Measurements from ENCODE around the gene EIF5A2.
"Not testable (repeated sequence)": the region's sequence is repeated elsewhere in the genome, so short reads cannot be mapped to it uniquely, and the experiment has no call there.

The EIF5A2 gene

GRCh38 chr3:170896781-170897180 is 11.7 kb downstream of the EIF5A2 start:
- DNase-seq (ENCODE audit: low spot score): no peak

- not testable (repeated sequence) for DNase-seq (ENCODE audit: low spot score)
Measured at GRCh38 chr3:170896333-170896732, 12.1 kb downstream of the EIF5A2 start.

- no peak for DNase-seq (ENCODE audit: low spot score)
Measured at GRCh38 chr3:170893895-170894294, 14.5 kb downstream of the EIF5A2 start.

GRCh38 chr3:170889630-170890029 is 18.8 kb downstream of the EIF5A2 start:
- DNase-seq (ENCODE audit: low spot score): no peak

- no peak for DNase-seq (ENCODE audit: low spot score)
Measured at GRCh38 chr3:170889132-170889531, 19.3 kb downstream of the EIF5A2 start.

DNA sequence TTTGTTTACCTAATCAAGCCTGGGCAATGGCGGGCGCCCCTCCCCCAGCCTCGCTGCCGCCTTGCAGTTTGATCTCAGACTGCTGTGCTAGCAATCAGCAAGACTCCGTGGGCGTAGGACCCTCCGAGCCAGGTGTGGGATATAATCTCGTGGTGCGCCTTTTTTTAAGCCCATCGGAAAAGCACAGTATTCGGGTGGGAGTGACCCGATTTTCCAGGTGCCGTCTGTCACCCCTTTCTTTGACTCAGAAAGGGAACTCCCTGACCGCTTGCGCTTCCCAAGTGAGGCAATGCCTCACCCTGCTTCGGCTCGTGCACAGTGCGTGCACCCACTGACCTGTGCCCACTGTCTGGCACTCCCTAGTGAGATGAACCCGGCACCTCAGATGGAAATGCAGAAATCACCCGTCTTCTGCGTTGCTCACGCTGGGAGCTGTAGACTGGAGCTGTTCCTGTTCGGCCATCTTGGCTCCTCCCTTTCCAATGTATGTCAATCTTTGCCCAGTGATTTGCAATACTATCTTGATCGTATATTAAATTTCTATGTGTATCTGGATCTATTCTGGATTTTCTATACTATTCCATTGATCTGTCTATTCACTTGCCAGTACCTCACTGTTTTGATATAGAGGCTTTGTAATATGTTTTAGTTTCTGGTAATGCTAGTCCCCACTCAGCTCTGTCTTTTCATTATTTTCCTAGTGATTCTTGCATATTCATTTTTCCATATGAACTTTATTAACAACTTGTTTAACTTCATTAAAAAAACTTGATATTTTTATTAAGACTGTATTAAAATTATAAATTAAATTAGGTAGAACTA is 24.1 kb downstream of the EIF5A2 start:
- DNase-seq (ENCODE audit: low spot score): not testable (repeated sequence)

DNA sequence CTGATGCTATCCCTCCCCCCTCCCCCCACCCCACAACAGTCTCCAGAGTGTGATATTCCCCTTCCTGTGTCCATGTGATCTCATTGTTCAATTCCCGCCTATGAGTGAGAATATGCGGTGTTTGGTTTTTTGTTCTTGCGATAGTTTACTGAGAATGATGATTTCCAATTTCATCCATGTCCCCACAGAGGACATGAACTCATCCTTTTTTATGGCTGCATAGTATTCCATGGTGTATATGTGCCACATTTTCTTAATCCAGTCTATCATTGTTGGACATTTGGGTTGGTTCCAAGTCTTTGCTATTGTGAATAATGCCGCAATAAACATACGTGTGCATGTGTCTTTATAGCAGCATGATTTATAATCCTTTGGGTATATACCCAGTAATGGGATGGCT is 29.7 kb downstream of the EIF5A2 start:
- DNase-seq (ENCODE audit: low spot score): not testable (repeated sequence)

DNA sequence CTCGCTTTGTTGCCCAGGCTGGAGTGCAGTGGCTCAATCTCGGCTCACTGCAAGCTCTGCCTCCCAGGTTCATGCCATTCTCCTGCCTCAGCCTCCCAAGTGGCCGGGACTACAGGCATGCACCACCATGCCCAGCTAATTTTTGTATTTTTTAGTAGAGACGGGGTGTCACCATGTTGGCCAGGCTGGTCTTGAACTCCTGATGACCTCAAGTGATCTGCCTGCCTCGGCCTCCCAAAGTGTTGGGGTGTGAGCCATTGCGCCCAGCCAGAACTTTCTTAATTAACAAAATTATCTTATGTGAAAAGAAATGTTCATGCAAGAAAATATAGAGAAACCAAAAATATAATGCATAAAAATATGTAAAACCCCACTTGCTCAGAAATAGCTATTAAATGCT is 31.1 kb downstream of the EIF5A2 start:
- DNase-seq (ENCODE audit: low spot score): not testable (repeated sequence)

- DNase-seq (ENCODE audit: low spot score): no peak
Measured at GRCh38 chr3:170876537-170876936, 31.9 kb downstream of the EIF5A2 start.

DNA sequence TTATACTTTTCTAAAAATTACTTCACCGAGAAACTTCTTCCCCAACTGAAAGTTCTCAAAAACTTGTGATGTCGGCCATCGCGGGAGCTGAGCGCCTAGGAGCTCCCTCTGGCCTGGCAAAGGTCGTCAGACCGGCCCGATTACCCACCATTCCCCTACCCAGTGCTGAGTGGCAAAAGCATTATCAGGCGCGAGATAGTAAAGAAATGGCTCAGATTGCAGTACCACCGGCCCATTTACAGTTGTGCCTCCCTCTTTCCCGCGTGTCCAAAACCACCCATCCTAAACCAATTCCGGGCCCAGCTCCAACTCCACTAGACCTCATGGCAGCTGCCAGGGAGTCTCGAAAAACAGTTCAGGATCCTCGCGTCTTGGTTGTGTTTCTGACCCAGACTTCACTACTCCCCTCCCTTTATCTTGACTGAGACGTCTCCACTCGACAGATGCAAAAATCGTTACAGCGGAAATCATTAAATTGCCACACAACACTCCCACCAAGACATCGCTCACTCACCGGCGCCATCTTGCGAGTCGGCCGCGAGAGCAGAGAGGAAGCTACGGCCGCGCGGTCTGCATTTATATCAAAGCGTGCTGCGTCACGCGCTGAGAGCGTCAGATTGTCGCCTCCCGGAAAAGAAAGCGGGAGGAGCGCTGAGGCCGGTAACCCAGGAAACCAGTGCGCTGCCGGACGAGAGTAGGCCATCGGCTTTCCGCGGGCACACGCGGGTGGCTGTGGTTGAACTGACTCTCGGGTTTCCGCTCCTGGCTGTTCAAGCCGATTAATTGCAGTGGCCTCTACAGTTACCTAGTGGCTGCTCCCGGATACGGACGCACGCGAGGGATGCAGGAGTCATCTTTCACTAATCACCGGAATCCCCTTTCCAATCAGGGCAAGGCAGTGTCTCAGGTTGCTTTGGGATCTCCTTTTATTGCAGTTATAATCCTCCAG is 38.5 kb downstream of the EIF5A2 start, which contains the start of gene RPL22L1:
TSS of gene RPL22L1 (minus strand) at position 551 of the 949 bp plus-strand sequence. CDS start at position 523, 28 bp downstream.
- DNase-seq (ENCODE audit: low spot score): peak; percentile 61

DNA sequence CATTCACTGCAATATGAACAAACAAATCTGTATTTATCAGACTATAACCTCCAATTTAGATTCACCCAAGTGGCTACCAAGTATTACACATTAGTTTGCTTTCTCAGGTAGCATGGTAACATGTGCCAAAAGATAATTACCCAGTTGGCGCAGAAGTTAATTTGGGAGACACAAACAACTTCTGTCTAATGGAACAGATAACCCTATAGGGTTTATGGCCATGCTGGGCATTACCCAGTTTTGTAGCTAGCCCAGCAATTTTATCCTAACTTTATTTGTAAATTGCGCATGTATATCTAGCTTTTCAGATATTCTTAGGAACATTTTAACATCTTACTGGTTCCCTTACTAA is 39.2 kb downstream of the EIF5A2 start:
- DNase-seq (ENCODE audit: low spot score): no peak

DNA sequence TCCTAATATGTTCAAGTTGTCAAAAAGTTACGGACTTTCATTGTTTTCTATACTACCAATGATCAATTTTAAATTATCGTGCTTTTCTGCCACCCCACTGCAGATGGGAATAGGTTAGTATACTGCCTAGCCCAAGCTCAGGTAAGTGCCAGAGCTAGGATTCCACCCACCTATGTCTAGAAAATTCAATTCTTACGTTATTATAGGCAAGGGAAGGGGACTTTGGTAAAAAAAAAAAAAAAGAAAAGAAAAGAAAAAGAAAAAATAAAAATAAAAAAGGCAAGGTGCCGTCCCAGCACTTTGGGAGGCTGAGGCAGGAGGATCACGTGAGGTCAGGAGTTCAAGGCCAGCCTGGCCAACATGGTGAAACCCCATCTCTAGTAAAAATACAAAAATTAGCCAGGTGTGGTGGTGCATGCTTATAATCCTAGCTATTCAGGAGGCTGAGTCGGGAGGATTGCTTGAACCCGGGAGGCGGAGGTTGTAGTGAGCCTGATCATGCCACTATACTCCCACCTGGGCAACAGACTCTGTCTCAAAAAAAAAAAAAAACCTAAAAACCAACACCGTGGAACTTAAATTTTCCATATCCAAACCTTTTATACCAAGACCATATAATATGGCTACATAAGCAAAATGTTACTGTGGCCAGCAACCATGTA is 39.7 kb downstream of the EIF5A2 start:
- no peak for DNase-seq (ENCODE audit: low spot score)

GRCh38 chr3:170867143-170867937 is 41.1 kb downstream of the EIF5A2 start:
- DNase-seq (ENCODE audit: low spot score): no peak

DNA sequence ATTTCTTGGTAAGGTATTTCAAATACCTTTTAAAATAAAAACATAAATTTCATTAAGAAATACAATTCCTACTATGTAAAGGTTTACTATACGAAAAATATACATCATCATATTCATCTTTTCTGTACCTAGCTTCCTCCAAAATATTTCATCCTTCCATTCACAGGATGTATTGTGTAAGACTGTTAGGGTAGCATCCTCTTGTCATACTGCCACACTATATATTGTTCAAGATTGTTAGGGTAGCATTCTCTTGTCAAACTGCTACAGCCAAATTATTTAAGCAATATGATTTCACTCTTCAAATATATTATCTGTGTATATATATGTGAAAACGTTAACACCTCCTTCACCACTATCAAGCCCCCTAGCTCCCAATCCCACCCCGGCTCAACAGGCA is 41.9 kb downstream of the EIF5A2 start:
- no peak for DNase-seq (ENCODE audit: low spot score)

DNA sequence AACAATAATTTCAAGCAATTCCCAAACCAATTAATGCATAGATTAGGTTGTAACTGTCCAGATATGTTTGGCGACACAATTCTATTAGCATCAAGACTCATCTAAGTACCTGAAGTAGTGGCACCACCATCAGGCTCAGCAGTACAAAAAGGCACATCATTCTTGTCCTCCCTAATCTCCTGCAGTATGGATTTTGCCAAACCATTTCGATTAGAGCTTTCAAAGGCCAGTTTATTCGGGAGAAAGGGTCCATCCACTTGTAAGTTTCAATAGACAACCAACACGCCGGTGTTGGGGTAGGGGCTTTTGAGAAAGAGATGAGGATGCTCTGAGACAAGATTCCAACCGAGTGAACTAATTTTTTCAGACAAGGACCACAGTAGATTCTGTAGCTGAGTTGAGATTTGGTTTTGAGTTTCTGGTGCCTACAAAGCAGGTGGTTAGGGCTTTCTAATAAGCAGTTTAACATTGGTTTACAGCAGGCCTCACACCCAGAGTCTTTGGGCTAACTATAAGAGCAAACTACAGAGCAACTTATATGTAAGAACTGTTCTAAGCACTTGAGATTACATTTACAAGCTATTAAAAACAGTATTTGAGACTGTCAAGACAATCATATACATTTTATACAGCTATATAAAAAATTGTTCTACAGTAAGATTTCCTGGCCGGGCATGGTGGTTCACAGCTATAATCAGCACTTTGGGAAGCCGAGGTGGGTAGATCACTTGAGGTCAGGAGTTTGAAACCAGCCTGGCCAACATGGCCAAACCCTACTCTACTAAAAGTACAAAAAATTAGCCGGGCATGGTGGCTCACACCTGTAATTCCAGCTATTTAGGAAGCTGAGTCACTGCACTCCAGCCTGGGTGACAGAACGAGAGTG is 43.0 kb downstream of the EIF5A2 start:
- DNase-seq (ENCODE audit: low spot score): no peak

DNA sequence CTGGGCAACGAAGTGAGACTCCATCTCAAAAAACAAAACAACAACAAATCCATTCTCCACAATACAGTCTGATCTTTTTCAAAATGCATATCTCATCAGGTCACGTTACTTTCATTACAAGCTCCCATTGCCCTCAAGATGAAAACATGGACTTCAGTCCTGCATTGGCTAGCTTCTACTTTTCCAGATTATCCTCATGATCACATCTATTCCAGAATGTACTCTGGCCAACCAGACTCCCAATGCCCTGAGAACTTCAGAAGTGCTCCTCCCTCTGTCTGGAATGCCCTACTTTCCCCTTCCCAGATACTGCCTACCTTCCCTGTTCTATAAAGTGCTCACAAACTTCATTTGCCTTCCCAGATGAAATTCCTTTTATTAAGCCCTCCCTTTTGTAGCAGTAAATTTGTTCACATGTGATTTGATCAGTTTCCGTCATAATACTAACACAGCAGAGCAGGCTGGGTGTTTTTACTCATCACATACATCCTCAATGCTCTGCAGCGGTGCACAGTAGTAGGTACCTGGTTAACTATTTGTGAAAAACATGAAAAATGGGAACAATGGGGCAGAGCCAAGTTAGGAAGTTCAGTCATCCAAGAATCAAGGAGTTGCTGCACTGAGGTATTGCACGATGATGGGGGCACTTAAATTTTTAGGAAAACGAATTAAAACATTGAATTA is 43.8 kb downstream of the EIF5A2 start:
- DNase-seq (ENCODE audit: low spot score): no peak

GRCh38 chr3:170863816-170864215 is 44.6 kb downstream of the EIF5A2 start:
- no peak for DNase-seq (ENCODE audit: low spot score)

DNA sequence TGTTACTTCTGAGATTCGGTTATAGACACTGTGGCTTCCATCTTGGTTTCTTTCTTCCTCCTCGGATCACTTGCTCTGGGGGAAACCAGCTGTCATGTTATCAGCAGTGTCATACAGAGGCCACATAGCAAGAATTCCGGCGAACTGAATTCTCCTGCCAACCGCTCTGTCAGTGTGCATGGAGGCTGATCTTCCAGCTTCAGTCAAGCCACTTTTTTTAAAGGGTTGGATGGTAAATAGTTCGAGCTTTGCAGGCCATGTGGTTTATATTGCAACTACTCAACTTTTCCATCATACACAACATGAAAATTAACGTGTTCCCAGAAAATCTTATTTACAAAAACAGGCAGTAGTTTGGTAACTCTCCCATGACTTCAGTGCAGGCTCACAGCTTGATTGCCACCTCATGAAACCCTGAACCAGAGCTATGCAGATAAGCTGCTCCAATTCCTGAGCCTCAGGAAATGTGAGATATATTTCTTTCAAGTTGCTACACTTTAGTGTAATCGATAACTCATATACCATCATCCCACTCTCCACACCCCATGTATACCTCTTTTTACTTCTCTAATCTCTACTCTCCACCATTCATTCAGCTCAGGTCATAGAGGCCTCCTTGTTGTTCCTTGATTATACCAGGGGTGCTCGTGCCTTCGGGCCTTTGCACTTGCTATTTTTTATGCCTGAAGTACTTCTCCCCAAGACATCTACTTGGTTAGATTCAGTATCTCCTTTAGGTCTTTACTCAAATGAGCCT is 45.6 kb downstream of the EIF5A2 start:
- DNase-seq (ENCODE audit: low spot score): no peak

DNA sequence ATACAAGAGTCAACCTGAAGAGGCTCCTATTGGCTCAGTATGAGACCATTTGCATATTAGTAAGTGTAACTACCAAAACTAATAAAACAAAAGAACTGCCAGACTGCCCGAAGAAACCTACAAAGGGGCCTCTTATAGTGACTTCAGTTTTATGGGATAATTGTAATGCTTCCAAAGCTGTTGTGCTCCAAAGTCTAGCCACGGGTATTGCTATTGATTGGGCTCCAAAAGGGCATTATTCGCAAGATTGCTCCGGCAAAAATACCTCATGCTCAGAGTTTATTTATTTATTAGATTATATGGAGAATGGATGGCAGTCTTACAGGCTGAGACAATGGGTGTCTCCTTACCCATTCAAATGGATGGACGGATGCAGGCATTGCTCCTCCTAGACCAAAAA is 49.8 kb downstream of the EIF5A2 start:
- no peak for DNase-seq (ENCODE audit: low spot score)

All from HuH-7.5 (cell line).